ENCODE results near the gene CATSPER3. TPM values are rescaled to one million over a fixed set of nuclear protein-coding genes. Genes with fewer than 3 reads are reported as not detected.
"Not testable (repeated sequence)": the region's sequence is repeated elsewhere in the genome, so short reads cannot be mapped to it uniquely, and the experiment has no call there.

CATSPER3 gene
- total RNA-seq, 1 experiment from 2014 or later = 0.50 TPM

DNA sequence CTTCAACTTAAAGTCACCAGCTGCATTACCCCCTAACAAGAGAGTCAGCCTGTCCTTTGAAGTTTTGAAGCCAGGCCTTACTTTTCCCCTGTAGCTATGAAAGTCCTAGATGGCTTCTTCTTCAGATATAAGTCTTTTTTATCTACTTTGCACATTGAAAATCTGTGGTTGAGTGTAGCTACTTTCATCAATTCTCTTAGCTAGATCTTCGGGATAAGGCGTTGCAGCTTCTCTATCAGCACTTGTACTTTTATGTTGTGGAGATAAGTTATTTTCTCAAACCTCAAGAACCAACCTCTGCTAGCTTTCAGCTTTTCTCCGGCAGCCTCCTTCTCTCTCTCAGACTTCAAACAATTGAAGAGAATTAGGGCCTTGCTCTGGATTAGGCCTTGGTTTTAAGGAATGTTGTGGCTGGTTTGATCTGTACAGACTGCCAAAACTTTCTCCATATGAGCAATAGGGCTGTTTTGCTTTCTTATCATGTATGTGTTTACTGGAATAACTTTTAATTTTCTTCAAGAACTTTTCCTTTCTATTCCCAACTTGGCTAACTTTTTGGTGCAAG lies 21.6 kb downstream of the CATSPER3 start:
- DNase-seq = no peak
- H4K8ac ChIP-seq (replicated peaks; ENCODE audit: insufficient read length, low read depth, low read length) = no peak overlapping the region
- H3K4ac ChIP-seq (ENCODE audit: low read depth, low read length) = no peak overlapping the region
- Mint-ChIP-seq H3K9me3 (peaks cover 6 to 9% of the 10 kb centered on the region in 2 experiments; a peak in 4 of 5 replicates), H3K4me1 (peaks cover 15% of the 10 kb centered on the region in 2 experiments), H3K27ac (no peak overlapping the region), H3K27me3 (ENCODE audit: low read depth) (peaks cover 21% of the 10 kb centered on the region), H3K36me3 (ENCODE audit: insufficient read depth in 1 of 3, low read depth in 3 of 3) (peaks cover 0 to 8% (median 0%) of the 10 kb centered on the region in 3 experiments; a peak in 1 of 7 replicates), H3K4me3 (no peak overlapping the region)
- no peak overlapping the region for H3K4me2 ChIP-seq (ENCODE audit: insufficient read depth, insufficient read length, low read length)
- no peak overlapping the region for H3T11ph ChIP-seq (ENCODE audit: low read length)
- H3K14ac ChIP-seq (ENCODE audit: insufficient read depth, low read length) = no peak overlapping the region
- H3K56ac ChIP-seq (ENCODE audit: insufficient read length, low read depth, low read length) = no peak overlapping the region
- no peaks in the 10 kb centered on the region for H3K79me1 ChIP-seq (ENCODE audit: insufficient read depth, low read depth, low read length, poor library complexity, severe bottlenecking)
- H3K23me2 ChIP-seq (ENCODE audit: insufficient read length, low read depth, low read length, poor library complexity, severe bottlenecking) = no peaks in the 10 kb centered on the region
- no peaks in the 10 kb centered on the region for H3K79me2 ChIP-seq (ENCODE audit: insufficient read depth, low read length)
- no peak overlapping the region for H2BK5ac ChIP-seq (ENCODE audit: insufficient read length, low read length)
- H2AK5ac ChIP-seq (ENCODE audit: insufficient read length, low read length) = no peak overlapping the region
- no peak overlapping the region for H3K27ac ChIP-seq (ENCODE audit: insufficient read length, low read depth, low read length)
- H3K18ac ChIP-seq (ENCODE audit: insufficient read length, low read depth, low read length) = no peak overlapping the region
- no peak overlapping the region for H2BK20ac ChIP-seq (ENCODE audit: low read depth, low read length, poor library complexity, severe bottlenecking)
- WGBS (ENCODE audit: extremely low coverage, insufficient read length, low lambda C conversion rate) = no CpG with 5 or more reads among the region's 3 CpGs
- no peaks in the 10 kb centered on the region for H3K9me3 ChIP-seq (ENCODE audit: control insufficient read depth, low read depth, low read length)
- no peak overlapping the region for H2BK12ac ChIP-seq (ENCODE audit: insufficient read length, low read depth, low read length)
- H3K9ac ChIP-seq (ENCODE audit: extremely low read depth, insufficient read length, low read length) = no peak overlapping the region
- no peak overlapping the region for H4K5ac ChIP-seq (ENCODE audit: insufficient read length, low read depth, low read length)
- no peak overlapping the region for H2BK15ac ChIP-seq (ENCODE audit: low read depth, low read length)
- H3K4me1 ChIP-seq (ENCODE audit: insufficient read depth, low read length) = peaks cover 6% of the 10 kb centered on the region
- no peak overlapping the region for H2BK120ac ChIP-seq (ENCODE audit: low read depth, low read length, poor library complexity, severe bottlenecking)
- no peak overlapping the region for H3K23ac ChIP-seq (ENCODE audit: insufficient read length, low read depth, low read length)
- TF ChIP-seq, protein P1, sequence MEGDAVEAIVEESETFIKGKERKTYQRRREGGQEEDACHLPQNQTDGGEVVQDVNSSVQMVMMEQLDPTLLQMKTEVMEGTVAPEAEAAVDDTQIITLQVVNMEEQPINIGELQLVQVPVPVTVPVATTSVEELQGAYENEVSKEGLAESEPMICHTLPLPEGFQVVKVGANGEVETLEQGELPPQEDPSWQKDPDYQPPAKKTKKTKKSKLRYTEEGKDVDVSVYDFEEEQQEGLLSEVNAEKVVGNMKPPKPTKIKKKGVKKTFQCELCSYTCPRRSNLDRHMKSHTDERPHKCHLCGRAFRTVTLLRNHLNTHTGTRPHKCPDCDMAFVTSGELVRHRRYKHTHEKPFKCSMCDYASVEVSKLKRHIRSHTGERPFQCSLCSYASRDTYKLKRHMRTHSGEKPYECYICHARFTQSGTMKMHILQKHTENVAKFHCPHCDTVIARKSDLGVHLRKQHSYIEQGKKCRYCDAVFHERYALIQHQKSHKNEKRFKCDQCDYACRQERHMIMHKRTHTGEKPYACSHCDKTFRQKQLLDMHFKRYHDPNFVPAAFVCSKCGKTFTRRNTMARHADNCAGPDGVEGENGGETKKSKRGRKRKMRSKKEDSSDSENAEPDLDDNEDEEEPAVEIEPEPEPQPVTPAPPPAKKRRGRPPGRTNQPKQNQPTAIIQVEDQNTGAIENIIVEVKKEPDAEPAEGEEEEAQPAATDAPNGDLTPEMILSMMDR (conservative IDR thresholded peaks at IDR 0.05) = no peak
- H2AFZ ChIP-seq (ENCODE audit: low read length) = no peak overlapping the region
- no peaks in the 10 kb centered on the region for H3K27me3 ChIP-seq (ENCODE audit: insufficient read depth, low read length)
- no peak overlapping the region for H4K91ac ChIP-seq (ENCODE audit: insufficient read length, low read depth, low read length)
- no peaks in the 10 kb centered on the region for H4K20me1 ChIP-seq (ENCODE audit: control insufficient read depth, insufficient read depth, insufficient read length)

DNA sequence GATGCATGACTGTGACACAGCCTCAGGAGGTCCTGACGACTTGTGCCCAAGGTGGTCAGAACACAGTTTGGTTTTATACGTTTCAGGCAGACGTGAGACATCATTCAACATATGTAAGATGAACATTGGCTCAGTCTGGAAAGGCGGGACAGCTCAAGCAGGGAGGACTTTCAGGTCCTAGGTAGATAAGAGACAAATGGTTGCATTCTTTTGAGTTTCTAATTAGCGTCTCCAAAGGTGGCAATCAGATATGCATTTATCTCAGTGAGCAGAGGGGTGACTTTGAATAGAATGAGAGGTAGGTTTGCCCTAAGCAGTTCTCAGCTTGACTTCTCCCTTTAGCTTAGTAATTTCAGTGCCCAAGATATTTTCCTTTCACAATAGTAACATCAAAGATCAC lies 22.5 kb downstream of the CATSPER3 start:
- Mint-ChIP-seq H3K4me3 (0 out of 5 replicates have a peak overlapping the region, but pooled peaks of 1 of the 2 experiments have one; percentile 4), H3K4me1 (peaks cover 16 to 17% of the 10 kb centered on the region in 2 experiments), H3K27me3 (ENCODE audit: low read depth) (peaks cover 21% of the 10 kb centered on the region)
- H3K9me3 Mint-ChIP-seq; H3K4ac ChIP-seq (ENCODE audit: low read depth, low read length); H2BK120ac ChIP-seq (ENCODE audit: low read depth, low read length, poor library complexity, severe bottlenecking); H2AFZ ChIP-seq (ENCODE audit: low read length); DNase-seq; H2BK20ac ChIP-seq (ENCODE audit: low read depth, low read length, poor library complexity, severe bottlenecking); H4K8ac ChIP-seq (replicated peaks; ENCODE audit: insufficient read length, low read depth, low read length); H3T11ph ChIP-seq (ENCODE audit: low read length); H2BK15ac ChIP-seq (ENCODE audit: low read depth, low read length); H3K9ac ChIP-seq (ENCODE audit: extremely low read depth, insufficient read length, low read length); H3K14ac ChIP-seq (ENCODE audit: insufficient read depth, low read length); H3K9me3 ChIP-seq (ENCODE audit: control insufficient read depth, low read depth, low read length); H4K5ac ChIP-seq (ENCODE audit: insufficient read length, low read depth, low read length); H3K79me1 ChIP-seq (ENCODE audit: insufficient read depth, low read depth, low read length, poor library complexity, severe bottlenecking); H3K18ac ChIP-seq (ENCODE audit: insufficient read length, low read depth, low read length); H3K4me2 ChIP-seq (ENCODE audit: insufficient read depth, insufficient read length, low read length); H3K56ac ChIP-seq (ENCODE audit: insufficient read length, low read depth, low read length); H3K4me1 ChIP-seq (ENCODE audit: insufficient read depth, low read length); H2BK12ac ChIP-seq (ENCODE audit: insufficient read length, low read depth, low read length); H2BK5ac ChIP-seq (ENCODE audit: insufficient read length, low read length); H3K36me3 Mint-ChIP-seq (ENCODE audit: insufficient read depth in 1 of 3, low read depth in 3 of 3); H4K91ac ChIP-seq (ENCODE audit: insufficient read length, low read depth, low read length); H3K23me2 ChIP-seq (ENCODE audit: insufficient read length, low read depth, low read length, poor library complexity, severe bottlenecking); H3K27ac Mint-ChIP-seq; H3K79me2 ChIP-seq (ENCODE audit: insufficient read depth, low read length); H3K27me3 ChIP-seq (ENCODE audit: insufficient read depth, low read length); H4K20me1 ChIP-seq (ENCODE audit: control insufficient read depth, insufficient read depth, insufficient read length); H3K27ac ChIP-seq (ENCODE audit: insufficient read length, low read depth, low read length); H2AK5ac ChIP-seq (ENCODE audit: insufficient read length, low read length); H3K23ac ChIP-seq (ENCODE audit: insufficient read length, low read depth, low read length): not testable (repeated sequence)
- WGBS (ENCODE audit: extremely low coverage, insufficient read length, low lambda C conversion rate) = no CpG with 5 or more reads among the region's 5 CpGs

Data from H9 (cell line).